Activated CD8-positive, alpha-beta T cell treated with anti-CD3 and anti-CD28 coated beads for 36 hours (primary cell): Measurements from ENCODE around the gene SPATA1. TPM values are rescaled to one million over a fixed set of nuclear protein-coding genes. Genes with fewer than 3 reads are reported as not detected.

Experiments used
- ATAC-seq: fragments of 200-7000 bp; cut with Tn5 transposase; one replicate; pipeline ENCODE4 v1.10.0; 2021; ENCODE audit warnings: mild to moderate bottlenecking, moderate library complexity
- CTCF ChIA-PET: fragments of 350-600 bp; sonication (Branson Sonifier 250); formaldehyde crosslinking; loops from one replicate; lab custom pipeline; 2021; ENCODE audit warnings: antibody characterized with exemption; lab: Charles Lee
- POLR2A ChIA-PET: fragments of 350-600 bp; sonication (Branson Sonifier 250); formaldehyde crosslinking; loops from one replicate; lab custom pipeline; 2021; ENCODE audit warnings: antibody characterized with exemption; lab: Charles Lee
- DNase-seq: peaks from one replicate; pipeline ENCODE4 v3.0.0-alpha.2; 2020
- H3K27ac Mint-ChIP-seq: one replicate; pipeline ENCODE4 v1.8.0; 2021; ENCODE audit warnings: mild to moderate bottlenecking, mixed read lengths
- H3K27me3 Mint-ChIP-seq: one replicate; pipeline ENCODE4 v1.8.0; 2021; ENCODE audit warnings: mixed read lengths
- H3K36me3 Mint-ChIP-seq: one replicate; pipeline ENCODE4 v1.8.0; 2021; ENCODE audit warnings: low read depth, mixed read lengths
- H3K4me1 Mint-ChIP-seq: one replicate; pipeline ENCODE4 v1.8.0; 2021; ENCODE audit warnings: low read depth, mixed read lengths
- H3K4me3 Mint-ChIP-seq: one replicate; pipeline ENCODE4 v1.8.0; 2021; ENCODE audit warnings: mild to moderate bottlenecking, moderate library complexity, mixed read lengths
- H3K9me3 Mint-ChIP-seq: one replicate; pipeline ENCODE4 v1.8.0; 2021; ENCODE audit warnings: mixed read lengths
- CTCF ChIP-seq: fragments of 200-600 bp; IDR thresholded peaks from one replicate; pipeline ENCODE4 v1.8.0; 2022; ENCODE audit warnings: antibody characterized with exemption, mild to moderate bottlenecking
- intact Hi-C: fragments of 100-400 bp; cut with micrococcal nuclease; formaldehyde crosslinking; loops from one replicate; pipeline ENCODE4 v1.10.0; 2022
- total RNA-seq, 2 experiments: library from RNA; stranded (reverse); gene quantifications; one replicate each; pipeline ENCODE4 v1.2.3, GENCODE V29; 2021

SPATA1 gene
- total RNA-seq, 2 experiments from 2014 or later, result 2.5 to 3.0 TPM

- no peak for TF ChIP-seq CTCF
- Mint-ChIP-seq H3K4me3 (no peak overlapping the region), H3K36me3 (peaks cover 46% of the 10 kb centered on the region), H3K9me3 (no peaks in the 10 kb centered on the region), H3K27ac (peak overlapping the region; percentile 73), H3K4me1 (peaks cover 24% of the 10 kb centered on the region), H3K27me3 (no peaks in the 10 kb centered on the region)
- POLR2A ChIA-PET, result interaction anchor here (1.0 kb wide), 1 partner anchor 9 kb away, joined by 3 read pairs; the partner anchor contains the start of gene GNG5
- ATAC-seq, result peak; percentile 42
- DNase-seq, result no peak
- intact Hi-C loops, result no loop called here
- CTCF ChIA-PET, result interaction anchor here (1.0 to 1.1 kb wide), 2 partner anchors 123 to 256 kb away, joined by 3 to 4 read pairs; no protein-coding TSS in a partner anchor
These were observed 8.4 kb upstream of the SPATA1 start for GRCh38 chr1:84497631-84498275.

- Mint-ChIP-seq H3K36me3 (peaks cover 34% of the 10 kb centered on the region), H3K4me3 (no peak overlapping the region), H3K27ac (no peak overlapping the region), H3K4me1 (peaks cover 37% of the 10 kb centered on the region), H3K9me3 (no peaks in the 10 kb centered on the region), H3K27me3 (no peaks in the 10 kb centered on the region)
- TF ChIP-seq CTCF, result no peak
- POLR2A ChIA-PET, result interaction anchor here (1.7 to 4.8 kb wide), 2 partner anchors 12 to 22 kb away, joined by 5 to 42 read pairs; partner anchors contain the start of gene RPF1
- CTCF ChIA-PET, result interaction anchor here (1.2 to 2.4 kb wide), 4 partner anchors 21 to 251 kb away, joined by 3 to 10 read pairs (median 6); no protein-coding TSS in a partner anchor
- intact Hi-C loops, result loop anchor here (5.0 kb wide), 1 partner anchor 61 kb away; no protein-coding TSS in a partner anchor
- DNase-seq (no peak), ATAC-seq (no peak)
These were observed 3.3 kb upstream of the SPATA1 start for GRCh38 chr1:84502927-84503326.

GRCh38 chr1:84504580-84505492, 1.4 kb upstream of the SPATA1 start:
- H3K27me3 Mint-ChIP-seq, result no peaks in the 10 kb centered on the region
- H3K4me3 Mint-ChIP-seq, result peak overlapping the region; percentile 99
- TF ChIP-seq CTCF, result no peak
- H3K4me1 Mint-ChIP-seq, result peaks cover 31% of the 10 kb centered on the region
- no peak for DNase-seq
- ChIA-PET CTCF (interaction anchor here (0.8 to 2.4 kb wide), 9 partner anchors 25 to 249 kb away, joined by 3 to 11 read pairs (median 4); partner anchors contain the start of gene CTBS), POLR2A (interaction anchor here (0.8 to 4.8 kb wide), 10 partner anchors 10 to 352 kb away, joined by 3 to 45 read pairs (median 4); partner anchors contain the start of genes CTBS and RPF1)
- H3K36me3 Mint-ChIP-seq, result peaks cover 39% of the 10 kb centered on the region
- peak overlapping the region; percentile 99 for H3K27ac Mint-ChIP-seq
- ATAC-seq, result no peak
- intact Hi-C loops, result loop anchor here (1.0 to 5.0 kb wide), 3 partner anchors 63 to 182 kb away; no protein-coding TSS in a partner anchor
- H3K9me3 Mint-ChIP-seq, result peaks cover 7% of the 10 kb centered on the region

GRCh38 chr1:84505493-84506001, 639 bp upstream of the SPATA1 start:
- peaks cover 39% of the 10 kb centered on the region for H3K36me3 Mint-ChIP-seq
- ATAC-seq, result peak; percentile 17
- peak overlapping the region; percentile 99 for H3K4me3 Mint-ChIP-seq
- peaks cover 30% of the 10 kb centered on the region for H3K4me1 Mint-ChIP-seq
- ChIA-PET POLR2A (interaction anchor here (0.9 to 4.8 kb wide), 11 partner anchors 11 to 361 kb away, joined by 3 to 45 read pairs (median 5); partner anchors contain the start of genes CTBS, PRKACB and RPF1), CTCF (interaction anchor here (0.7 to 2.3 kb wide), 11 partner anchors 25 to 439 kb away, joined by 3 to 12 read pairs (median 3); partner anchors contain the start of gene CTBS)
- no peak for TF ChIP-seq CTCF
- no peaks in the 10 kb centered on the region for H3K27me3 Mint-ChIP-seq
- intact Hi-C loops, result loop anchor here (5.0 kb wide), 1 partner anchor 182 kb away; no protein-coding TSS in a partner anchor
- peak overlapping the region; percentile 99 for H3K27ac Mint-ChIP-seq
- H3K9me3 Mint-ChIP-seq, result peaks cover 7% of the 10 kb centered on the region
- DNase-seq, result no peak
